Activated CD4-positive, alpha-beta T cell treated with anti-CD3 and anti-CD28 coated beads, Interleukin-2, amount 50 U/mL, for 1 hour (primary cell): ENCODE measurements around the gene TOMM7.
"Not testable (repeated sequence)": the region's sequence is repeated elsewhere in the genome, so short reads cannot be mapped to it uniquely, and the experiment has no call there.

Source experiments
- DNase-seq: peaks from one replicate; pipeline ENCODE4 v3.0.0-alpha.2; 2020

TOMM7 gene

DNA sequence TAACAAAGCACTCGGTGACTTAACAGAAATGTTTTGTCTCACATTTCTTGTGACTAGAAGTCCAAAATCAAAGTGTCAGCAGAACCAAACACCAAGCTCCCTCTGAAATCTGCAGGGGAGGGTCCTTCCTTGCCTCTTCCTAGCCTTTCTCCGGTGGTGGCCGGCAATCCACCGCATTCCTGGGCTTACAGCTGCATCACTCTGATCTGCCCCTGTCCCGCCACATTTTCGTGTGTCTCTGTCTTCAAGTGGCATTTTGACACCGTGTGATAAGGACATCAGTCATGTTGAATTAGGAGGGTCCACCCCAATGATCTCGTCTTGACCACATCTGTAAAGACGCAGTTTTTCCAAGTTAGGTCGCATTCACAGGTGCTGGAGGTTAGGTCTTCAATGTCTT lies 30.5 kb upstream of the TOMM7 start:
- no peak for DNase-seq

GRCh38 chr7:22851145-22851544 lies 28.5 kb upstream of the TOMM7 start:
- DNase-seq = no peak

DNA sequence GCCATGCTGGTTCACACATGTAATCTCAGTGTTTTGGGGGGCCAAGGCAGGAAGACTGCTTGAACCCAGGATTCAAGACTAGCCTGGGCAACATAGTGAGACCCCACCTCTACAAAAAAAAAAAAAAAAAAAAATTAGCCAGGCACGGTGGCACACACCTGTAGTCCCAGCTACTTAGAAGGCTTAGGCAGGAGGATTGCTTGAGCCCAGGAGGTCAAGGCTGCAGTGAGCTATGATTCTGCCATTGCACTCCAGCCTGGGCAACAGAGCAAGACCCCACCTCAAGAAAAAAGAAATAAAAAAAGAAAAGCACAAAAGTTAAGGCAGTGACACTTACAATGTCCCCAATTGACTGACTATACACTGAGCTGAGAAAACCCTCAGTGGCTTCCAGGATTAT lies 27.7 kb upstream of the TOMM7 start:
- not testable (repeated sequence) for DNase-seq

DNA sequence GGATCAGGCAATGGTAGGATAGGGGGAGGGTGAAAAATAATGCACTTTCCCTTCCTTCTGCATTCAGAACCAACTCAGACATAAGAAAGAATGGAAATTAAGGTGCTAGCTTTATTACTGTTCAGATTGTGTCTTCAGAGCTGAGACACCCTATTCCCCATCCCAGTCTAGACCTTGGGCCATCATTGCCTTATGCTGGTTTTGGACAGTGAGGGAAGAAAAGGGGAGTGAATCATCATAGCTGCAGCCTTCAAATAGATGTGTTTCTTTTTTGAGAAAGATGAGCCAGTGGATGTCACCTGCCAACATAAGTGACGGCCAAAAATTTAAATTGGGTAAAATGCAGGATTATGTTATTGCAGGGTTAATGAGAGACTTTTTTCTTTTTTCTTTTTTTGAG lies 27.0 kb upstream of the TOMM7 start:
- no peak for DNase-seq

DNA sequence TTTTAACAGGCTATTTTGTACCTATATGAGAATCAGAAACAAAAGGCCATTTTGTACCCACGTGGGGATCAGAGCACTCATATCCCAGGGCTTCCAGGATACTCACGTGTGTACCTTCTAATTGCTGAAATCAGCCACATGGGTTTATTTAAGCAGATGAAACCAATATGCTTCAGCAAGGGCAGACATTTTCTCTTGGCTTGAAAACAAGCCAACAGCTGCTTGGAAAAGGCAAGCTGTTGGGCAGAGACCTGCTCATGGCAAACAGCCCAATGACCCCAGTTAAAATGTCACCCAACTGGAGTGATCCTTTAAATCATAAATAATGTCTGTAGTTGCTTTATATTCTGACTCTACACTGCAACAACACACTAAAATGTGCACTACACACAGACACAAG lies 26.5 kb upstream of the TOMM7 start:
- no peak for DNase-seq

- no peak for DNase-seq
These were observed 24.3 kb upstream of the TOMM7 start for GRCh38 chr7:22846961-22847360.

DNA sequence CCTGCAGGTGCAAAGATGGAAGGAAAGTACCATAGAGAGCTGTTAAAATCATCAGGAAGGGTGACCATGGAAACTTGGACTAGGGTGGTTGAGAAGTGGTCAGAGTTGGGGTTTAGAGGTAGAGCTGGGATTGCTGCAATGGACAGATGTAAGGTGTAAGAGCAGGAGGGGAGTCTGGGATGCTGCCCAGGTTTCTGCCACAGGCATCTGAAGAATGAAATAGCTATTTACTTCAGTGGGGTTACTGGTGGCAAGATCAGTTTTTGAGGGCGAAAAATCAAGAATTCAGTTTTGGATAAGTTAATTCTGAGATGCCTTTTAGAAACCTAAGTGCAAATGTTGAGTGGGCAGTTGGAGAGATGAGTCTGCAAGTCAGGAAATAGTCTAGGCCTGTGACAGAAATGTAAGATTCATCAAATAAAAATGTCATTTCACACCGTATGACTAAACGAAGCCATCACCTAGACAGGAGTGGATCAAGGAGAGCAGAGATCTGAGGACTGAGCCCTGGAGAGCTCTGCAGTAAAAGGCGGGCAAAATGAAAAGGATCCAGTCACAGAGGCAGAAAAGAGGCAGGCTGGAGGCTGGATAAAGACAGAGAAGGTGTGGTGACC lies 22.7 kb upstream of the TOMM7 start:
- no peak for DNase-seq

GRCh38 chr7:22843681-22844309 lies 21.1 kb upstream of the TOMM7 start:
- DNase-seq = no peak

GRCh38 chr7:22842973-22843372 lies 20.3 kb upstream of the TOMM7 start:
- DNase-seq = no peak

DNA sequence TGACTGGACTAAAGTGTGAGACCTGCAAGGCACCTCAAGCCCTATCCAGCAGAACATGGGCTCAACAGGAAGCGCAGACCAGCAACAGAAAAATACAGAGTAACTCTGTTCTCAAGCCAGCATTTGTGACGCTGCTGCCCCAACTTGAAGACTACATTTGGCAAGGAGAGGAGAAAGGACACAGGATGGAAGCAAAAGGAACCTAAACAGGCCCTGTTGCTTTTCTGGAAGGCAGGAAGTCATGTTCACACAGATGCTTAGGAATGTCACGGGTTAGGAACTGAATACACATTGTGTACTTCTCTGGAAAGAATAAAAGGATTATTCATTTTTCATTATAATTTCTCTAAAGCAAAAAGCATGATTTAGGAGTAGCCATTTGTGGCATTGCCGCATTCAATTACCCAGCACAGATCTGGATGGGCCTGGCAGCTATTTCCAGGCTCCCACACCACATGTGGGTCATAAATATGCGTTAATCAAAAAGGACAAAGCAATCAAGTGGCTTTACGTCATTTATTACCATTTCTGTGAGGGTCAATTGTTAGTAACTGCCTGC lies 19.8 kb upstream of the TOMM7 start:
- DNase-seq = no peak

DNA sequence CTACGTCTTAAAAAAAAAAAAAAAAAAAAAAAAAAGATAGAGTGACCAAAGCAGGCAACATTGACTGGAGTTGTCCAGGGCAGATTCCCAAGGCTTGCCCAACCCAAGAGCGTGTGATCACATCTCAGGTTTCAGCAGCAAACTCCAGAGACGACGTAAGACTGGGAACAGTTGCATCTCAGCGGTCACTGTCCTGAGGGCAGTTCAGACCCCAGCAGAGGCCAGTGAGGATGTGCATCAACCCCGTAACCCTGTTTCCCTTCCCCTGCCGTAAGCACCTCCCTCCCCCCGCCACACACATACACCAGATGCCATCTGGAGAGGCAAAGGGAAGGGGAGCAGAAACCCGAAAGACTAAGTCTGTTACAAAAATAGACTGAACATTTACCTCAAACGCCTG lies 19.3 kb upstream of the TOMM7 start:
- DNase-seq = no peak

GRCh38 chr7:22837308-22837707 lies 14.7 kb upstream of the TOMM7 start:
- no peak for DNase-seq

GRCh38 chr7:22836506-22836905 lies 13.9 kb upstream of the TOMM7 start:
- DNase-seq = not testable (repeated sequence)

DNA sequence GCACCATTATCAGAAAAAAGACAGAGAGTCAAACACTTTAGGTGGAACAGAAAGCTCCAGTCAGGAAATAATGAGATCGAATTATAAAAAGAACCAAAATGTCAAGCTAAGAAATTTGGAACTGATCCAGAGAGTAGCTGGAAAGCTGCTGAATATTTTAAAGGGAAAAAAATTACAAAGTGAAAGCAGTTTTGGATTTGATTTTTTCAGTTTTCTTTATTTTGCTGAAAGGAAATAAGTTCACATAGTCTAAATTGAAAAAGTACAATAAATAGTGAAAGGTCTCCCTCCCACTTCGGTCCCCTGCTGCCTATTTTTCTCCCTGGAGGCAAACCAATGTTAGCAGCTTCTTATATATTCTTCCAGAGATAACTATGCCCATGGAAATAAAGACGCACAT lies 11.3 kb upstream of the TOMM7 start:
- DNase-seq = no peak

GRCh38 chr7:22833113-22833855 lies 10.6 kb upstream of the TOMM7 start:
- DNase-seq = no peak

DNA sequence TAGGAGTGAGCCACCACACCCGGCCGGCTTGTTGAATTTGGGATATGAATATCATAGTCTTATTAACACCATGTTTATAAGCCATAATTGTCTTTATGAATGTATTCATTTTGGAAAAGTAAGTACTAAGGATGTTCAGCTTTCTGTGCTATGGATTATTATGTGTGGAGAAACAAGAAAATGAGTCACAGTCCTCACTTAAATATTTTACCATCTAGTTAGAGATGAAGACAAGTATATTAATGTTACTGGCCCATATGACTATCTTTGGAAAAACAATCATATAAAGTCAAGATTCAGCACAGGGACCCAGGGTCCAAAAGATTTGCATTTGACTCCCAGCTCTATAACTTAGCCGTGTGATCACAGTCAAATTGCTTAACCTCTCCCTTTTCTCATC lies 9.8 kb upstream of the TOMM7 start:
- no peak for DNase-seq

GRCh38 chr7:22831602-22832305 lies 9.1 kb upstream of the TOMM7 start:
- no peak for DNase-seq

GRCh38 chr7:22827563-22827962 lies 4.9 kb upstream of the TOMM7 start:
- DNase-seq = no peak

DNA sequence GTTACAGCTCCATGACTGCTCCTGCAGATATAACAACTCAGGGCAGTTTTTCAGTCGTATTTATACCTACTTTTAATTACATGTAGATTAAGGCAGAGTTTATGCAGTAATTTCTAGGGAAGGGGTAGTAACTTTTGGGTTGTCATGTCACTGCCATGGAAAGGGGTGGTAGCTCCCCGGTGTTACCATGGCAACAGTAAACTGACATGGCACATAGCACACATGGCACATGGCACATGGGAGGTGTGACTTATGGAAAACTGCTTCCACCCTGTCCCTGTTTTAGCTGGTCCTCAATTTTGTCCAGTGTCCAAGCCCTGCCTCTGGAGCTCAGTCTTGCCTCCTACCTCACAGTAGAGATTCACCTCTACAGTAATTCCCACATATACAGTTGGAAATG lies 3.9 kb upstream of the TOMM7 start:
- DNase-seq = no peak

GRCh38 chr7:22824760-22825159 lies 2.1 kb upstream of the TOMM7 start:
- DNase-seq = no peak

- no peak for DNase-seq
These were observed 471 bp upstream of the TOMM7 start for GRCh38 chr7:22823142-22823497.

DNA sequence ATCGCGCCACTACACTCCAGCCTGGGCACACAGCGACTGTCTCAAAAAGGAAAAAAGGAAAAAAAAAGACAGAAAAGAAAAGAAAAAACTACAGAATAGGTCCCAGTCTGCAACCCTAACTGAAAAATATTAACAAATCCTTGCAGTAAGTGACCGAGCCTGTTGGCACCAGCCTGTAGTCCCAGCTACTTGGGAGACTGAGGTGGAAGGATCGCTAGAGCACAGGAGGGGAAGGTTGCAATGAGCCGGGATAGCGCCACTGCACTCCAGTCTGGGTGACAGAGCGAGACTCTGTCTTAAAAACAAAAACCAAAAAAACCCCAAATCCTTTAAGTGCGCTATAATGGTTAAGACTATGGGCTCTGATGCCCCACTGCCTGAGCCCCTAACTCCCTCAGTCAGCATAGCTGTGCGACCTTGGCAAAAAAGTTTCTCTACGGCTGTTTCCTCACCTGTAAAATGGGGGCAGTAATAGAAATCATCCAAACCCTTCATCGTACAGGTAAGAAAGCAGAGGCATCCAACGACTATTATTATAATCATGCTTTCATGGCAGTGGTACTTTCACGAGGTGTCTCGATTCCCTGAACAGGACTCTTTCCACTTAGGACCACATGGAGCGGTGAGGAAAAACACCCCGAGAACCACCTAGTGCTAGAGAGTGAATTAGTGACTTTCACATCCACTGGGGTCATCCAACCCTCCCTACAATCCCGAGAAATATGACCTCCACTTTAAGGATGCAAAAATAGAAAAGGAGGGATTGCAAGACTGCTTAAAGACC lies 755 bp downstream of the TOMM7 start:
- DNase-seq = no peak

DNA sequence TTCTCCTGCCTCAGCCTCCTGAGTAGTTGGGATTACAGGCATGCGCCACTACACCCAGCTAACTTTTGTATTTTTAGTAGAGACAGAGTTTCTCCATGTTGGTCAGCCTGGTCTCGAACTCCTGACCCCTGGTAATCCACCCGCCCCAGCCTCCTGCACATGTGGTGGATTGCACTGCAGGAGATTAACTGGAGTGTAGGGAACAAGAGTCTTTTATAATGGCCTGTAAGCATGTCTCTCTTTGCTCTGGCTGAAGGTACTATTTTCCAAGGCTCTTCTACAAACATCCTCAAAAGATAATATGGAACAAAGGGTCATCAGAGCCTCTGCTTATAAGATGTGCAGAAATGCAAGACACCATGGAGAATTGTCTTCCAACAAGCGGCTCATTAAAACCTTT lies 3.2 kb downstream of the TOMM7 start:
- DNase-seq = no peak
